Ovary (tissue), 9 donors: ENCODE results near the gene CA11. TPM values are rescaled to one million over a fixed set of nuclear protein-coding genes. Genes with fewer than 3 reads are reported as not detected.

Experiments
- DNase-seq, 5 donors: peaks; one replicate each; pipeline ENCODE4 v3.0.0-alpha.2; 2019 to 2020
- H3K27ac ChIP-seq, 2 donors: fragments of 200-600 bp; one replicate each; pipeline versions ENCODE4 v1.5.1 to v1.8.0; 2019 to 2022
- H3K27me3 ChIP-seq: fragments of 200-600 bp; one replicate; pipeline ENCODE4 v1.8.0; 2022
- H3K36me3 ChIP-seq: fragments of 200-600 bp; sonication (generic); one replicate; pipeline ENCODE4 v1.5.1; 2019
- H3K4me1 ChIP-seq: one replicate; pipeline ENCODE4 v1.8.1; 2013; ENCODE audit warnings: mild to moderate bottlenecking, moderate library complexity; ENCODE audit not compliant: insufficient read depth
- H3K4me3 ChIP-seq: fragments of 200-600 bp; sonication (generic); one replicate; pipeline ENCODE4 v1.5.1; 2017
- H3K9me3 ChIP-seq, 2 donors: fragments of 200-600 bp in 1 of 2; sonication (generic) in 1 of 2; one replicate each; pipeline versions ENCODE4 v1.5.1 to v1.8.1; 2013 to 2019; ENCODE audit warnings: mild to moderate bottlenecking in 1 of 2, moderate library complexity in 1 of 2
- EP300 ChIP-seq: sonication (generic); formaldehyde crosslinking; IDR thresholded peaks from one replicate; pipeline ENCODE4 v1.6.1; 2017; ENCODE audit warnings: antibody characterized with exemption
- POLR2A ChIP-seq: fragments of 450-650 bp; IDR thresholded peaks from one replicate; pipeline ENCODE4 v1.6.1; 2017; ENCODE audit warnings: antibody characterized with exemption, mild to moderate bottlenecking, moderate library complexity
- WGBS, 3 donors: extraction: QIAGEN DNeasy Blood & Tissue Kit in 1 of 3; methylation state at CpG; one replicate each; pipeline versions ENCODE4 v1.1.5 to v1.1.7; 2013 to 2017; 5-methylcytosine and 5-hydroxymethylcytosine counted together
- intact Hi-C, 4 donors: fragments of 100-400 bp; cut with DNase I; formaldehyde crosslinking; loops; one replicate each; pipeline versions ENCODE4 v1.11.0 to v1.15.1; 2022 to 2023
- polyA plus RNA-seq, 2 donors: library from polyadenylated mRNA; stranded (reverse); fragments of 200-250 nt in 1 of 2; fragments of 350-450 nt in 1 of 2; fragmentation: Illumina TruSeq in 1 of 2; extraction: RNeasy Lipid Tissue Mini Kit (QIAGEN cat#74804) in 1 of 2; gene quantifications; one replicate each; pipeline ENCODE4 v1.2.3, GENCODE V29; 2013 to 2014
- total RNA-seq, 7 donors: library from RNA; depleted of rRNA in 2 of 7; stranded (reverse); fragments of >200 nt in 2 of 7; fragmentation: NEBNext Ultra II Directional in 3 of 7; extraction: Animal tissue kit (Norgen Biotek cat#: 25700) in 3 of 7; gene quantifications; one replicate each; pipeline versions ENCODE4 v1.1.0 to v1.2.4, GENCODE V29; 2016 to 2023
- TF ChIP-seq, protein P1 (sequence below), 3 donors: fragments of 450-650 bp in 2 of 3; fragments of 200-600 bp in 1 of 3; IDR thresholded peaks; one replicate each; pipeline versions ENCODE4 v1.5.1 to v1.8.0; 2016 to 2022; ENCODE audit warnings: antibody characterized with exemption in 3 of 3, mild to moderate bottlenecking in 1 of 3
- donor health status: DM: no; HTN: no; CAD: no; lungs with moderate emphysema.
- donor health status: DM: no; HTN: no; CAD: no.
- donor health status: Bipolar disorder and iron deficiency.
- donor health status: DM: yes; HTN: yes; CAD: no.
- donor health status: DM: no; HTN: no; CAD: no.
- donor health status: DM: yes; HTN: yes; CAD: no.

CA11 gene
- total and polyA plus RNA-seq, 9 donors: 14.9 to 53.1 (median 43.1) TPM

GRCh38 chr19:48648134-48648533 is 2.1 kb upstream of the CA11 start:
- WGBS, 3 donors: 57 to 70% (median 69%) methylated on average over 2 of the region's 2 CpGs
- intact Hi-C loops: loop anchor here in 2 of 4 donors (5.0 to 10.0 kb wide), 3 partner anchors 67 to 319 kb away; partner anchors contain the start of genes FTL (in 1 of the 2) and MAMSTR (in 1 of the 2)

GRCh38 chr19:48646722-48647216 is 782 bp upstream of the CA11 start:
- no peak for TF ChIP-seq EP300
- no peak for TF ChIP-seq POLR2A
- TF ChIP-seq, protein P1, sequence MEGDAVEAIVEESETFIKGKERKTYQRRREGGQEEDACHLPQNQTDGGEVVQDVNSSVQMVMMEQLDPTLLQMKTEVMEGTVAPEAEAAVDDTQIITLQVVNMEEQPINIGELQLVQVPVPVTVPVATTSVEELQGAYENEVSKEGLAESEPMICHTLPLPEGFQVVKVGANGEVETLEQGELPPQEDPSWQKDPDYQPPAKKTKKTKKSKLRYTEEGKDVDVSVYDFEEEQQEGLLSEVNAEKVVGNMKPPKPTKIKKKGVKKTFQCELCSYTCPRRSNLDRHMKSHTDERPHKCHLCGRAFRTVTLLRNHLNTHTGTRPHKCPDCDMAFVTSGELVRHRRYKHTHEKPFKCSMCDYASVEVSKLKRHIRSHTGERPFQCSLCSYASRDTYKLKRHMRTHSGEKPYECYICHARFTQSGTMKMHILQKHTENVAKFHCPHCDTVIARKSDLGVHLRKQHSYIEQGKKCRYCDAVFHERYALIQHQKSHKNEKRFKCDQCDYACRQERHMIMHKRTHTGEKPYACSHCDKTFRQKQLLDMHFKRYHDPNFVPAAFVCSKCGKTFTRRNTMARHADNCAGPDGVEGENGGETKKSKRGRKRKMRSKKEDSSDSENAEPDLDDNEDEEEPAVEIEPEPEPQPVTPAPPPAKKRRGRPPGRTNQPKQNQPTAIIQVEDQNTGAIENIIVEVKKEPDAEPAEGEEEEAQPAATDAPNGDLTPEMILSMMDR (IDR thresholded peaks at IDR 0.05): no peak
- peak overlapping the region; percentile 92 to 97 for H3K27ac ChIP-seq
- H3K4me3 ChIP-seq: peak overlapping the region; percentile 56
- H3K36me3 ChIP-seq: no peaks in the 10 kb centered on the region
- intact Hi-C loops: loop anchor here in 2 of 4 donors (5.0 to 10.0 kb wide), 3 partner anchors 68 to 321 kb away; partner anchors contain the start of genes FTL (in 1 of the 2) and MAMSTR (in 1 of the 2)
- 6 to 10% (median 7%) methylated on average over 7 to 10 of the region's 10 CpGs for WGBS, 3 donors
- H3K4me1 ChIP-seq: peaks cover 4% of the 10 kb centered on the region
- no peaks in the 10 kb centered on the region for H3K9me3 ChIP-seq
- H3K27me3 ChIP-seq: no peaks in the 10 kb centered on the region
- DNase-seq: no peak

More at GRCh38 chr19:48648134-48648533, 2.1 kb upstream of the CA11 start:
- DNase-seq: no peak
- no peak overlapping the region for H3K4me3 ChIP-seq
- no peak for TF ChIP-seq EP300
- TF ChIP-seq, protein P1 (IDR thresholded peaks at IDR 0.05): no peak
- no peak for TF ChIP-seq POLR2A
- peaks cover 4% of the 10 kb centered on the region for H3K4me1 ChIP-seq
- no peak overlapping the region for H3K27ac ChIP-seq
- no peaks in the 10 kb centered on the region for H3K36me3 ChIP-seq
- no peaks in the 10 kb centered on the region for H3K27me3 ChIP-seq
- H3K9me3 ChIP-seq: no peaks in the 10 kb centered on the region

DNA sequence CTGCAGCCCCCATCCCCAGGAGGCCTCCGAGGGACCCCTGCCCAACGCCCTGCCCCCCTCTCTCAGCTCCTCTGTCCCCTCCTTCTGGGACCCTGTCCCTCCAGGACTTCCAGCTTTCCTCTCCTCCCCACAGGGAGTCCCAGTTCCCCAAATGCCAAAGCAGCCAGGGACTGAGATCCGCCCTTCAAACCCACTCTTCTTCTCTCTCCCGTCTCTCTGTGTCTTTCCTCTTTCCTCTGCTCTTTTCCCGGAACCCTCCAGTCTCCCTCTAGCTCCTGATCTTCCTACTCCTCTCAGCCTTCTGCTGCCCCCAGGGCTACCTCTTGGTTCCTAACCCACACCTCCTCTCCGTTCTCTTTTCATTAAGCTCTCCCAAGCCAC is 377 bp downstream of the CA11 start:
- DNase-seq: peak in 1 of 5 donors; percentile 35
- 1 to 2% (median 2%) methylated on average over 6 of the region's 6 CpGs for WGBS, 3 donors
- H3K27me3 ChIP-seq: no peaks in the 10 kb centered on the region
- peaks cover 4% of the 10 kb centered on the region for H3K4me1 ChIP-seq
- no peaks in the 10 kb centered on the region for H3K36me3 ChIP-seq
- no peaks in the 10 kb centered on the region for H3K9me3 ChIP-seq
- peak overlapping the region; percentile 92 to 97 for H3K27ac ChIP-seq
- TF ChIP-seq, protein P1 (IDR thresholded peaks at IDR 0.05): no peak
- no peak for TF ChIP-seq EP300
- no peak for TF ChIP-seq POLR2A
- intact Hi-C loops: loop anchor here in 2 of 4 donors (5.0 to 10.0 kb wide), 3 partner anchors 69 to 322 kb away; partner anchors contain the start of genes FTL (in 1 of the 2) and MAMSTR (in 1 of the 2)
- H3K4me3 ChIP-seq: peak overlapping the region; percentile 56

DNA sequence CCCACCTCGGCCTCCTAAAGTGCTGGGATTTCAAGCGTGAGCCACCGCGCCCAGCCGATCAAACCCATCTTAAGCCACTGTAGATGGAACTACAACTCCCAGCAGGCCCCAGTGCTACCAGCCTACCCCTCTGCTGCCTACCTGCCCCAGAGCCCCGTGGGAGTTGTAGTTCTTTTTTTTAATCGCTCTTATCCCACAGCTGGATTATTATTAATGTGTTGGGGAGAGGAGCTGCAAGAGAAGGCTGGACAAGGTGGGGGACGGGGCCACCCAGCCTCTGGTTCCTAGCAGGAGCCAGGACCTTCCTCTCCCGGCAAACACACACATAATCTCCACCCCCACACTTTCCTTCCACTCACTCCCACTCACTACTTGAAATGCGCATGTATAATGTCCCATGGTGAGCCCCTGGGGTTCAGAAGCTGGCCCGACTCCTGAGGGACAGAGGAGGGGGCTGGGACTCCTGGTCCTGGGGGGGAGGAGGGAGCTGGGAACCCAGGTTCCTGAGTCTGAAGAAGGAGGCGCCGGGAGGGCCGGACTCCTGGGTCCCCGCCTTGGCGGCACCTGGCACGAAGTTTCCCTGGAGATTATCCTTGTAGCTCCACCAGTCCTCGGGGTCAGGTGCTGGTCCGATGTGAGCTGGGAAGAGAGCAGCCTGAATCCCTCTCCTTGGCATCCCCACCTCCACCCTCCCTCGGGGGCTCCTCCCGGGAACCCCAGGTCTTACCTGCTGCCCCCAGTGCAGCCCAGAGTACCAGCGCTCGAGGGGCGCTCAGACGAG is 958 bp downstream of the CA11 start:
- TF ChIP-seq, protein P1 (IDR thresholded peaks at IDR 0.05): no peak
- peak; percentile 39 for TF ChIP-seq POLR2A
- H3K9me3 ChIP-seq: no peaks in the 10 kb centered on the region
- peaks cover 4% of the 10 kb centered on the region for H3K4me1 ChIP-seq
- H3K36me3 ChIP-seq: no peaks in the 10 kb centered on the region
- intact Hi-C loops: loop anchor here in 2 of 4 donors (5.0 to 10.0 kb wide), 3 partner anchors 70 to 322 kb away; partner anchors contain the start of genes FTL (in 1 of the 2) and MAMSTR (in 1 of the 2)
- WGBS, 3 donors: 1 to 3% (median 1%) methylated on average over 25 of the region's 25 CpGs
- no peaks in the 10 kb centered on the region for H3K27me3 ChIP-seq
- DNase-seq: peak; percentile 79 to 87 (median 82)
- H3K27ac ChIP-seq: peak overlapping the region; percentile 92 to 97
- peak overlapping the region; percentile 56 for H3K4me3 ChIP-seq
